GM19467 (cell line): ENCODE measurements around the gene UCKL1.

Experiments
- ATAC-seq: cut with Tn5 transposase; IDR thresholded peaks from one replicate; pipeline ENCODE4 v1.9.1; 2021; ENCODE audit warnings: mild to moderate bottlenecking, moderate library complexity; ENCODE audit not compliant: unreplicated experiment

The UCKL1 gene

DNA sequence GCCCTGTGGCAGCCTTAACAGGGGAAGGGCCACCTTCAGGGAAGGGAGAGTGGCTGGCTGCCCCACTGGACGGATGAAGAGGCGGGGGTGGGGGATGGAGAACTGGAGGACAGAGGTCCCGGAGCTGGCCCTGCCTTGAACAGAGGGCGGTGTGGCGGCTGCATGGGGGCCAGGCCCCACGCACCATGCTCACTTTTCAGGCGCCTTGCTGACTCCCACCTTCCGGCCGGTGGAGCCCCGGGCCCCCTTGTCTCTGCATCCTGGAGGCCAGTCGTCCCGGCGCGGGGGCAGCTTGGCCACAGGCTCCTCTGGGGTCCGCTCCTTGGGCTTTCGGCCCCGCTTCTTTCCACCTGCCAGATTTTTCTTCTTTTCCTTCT lies 3.5 kb upstream of the UCKL1 start:
- no peak for ATAC-seq

DNA sequence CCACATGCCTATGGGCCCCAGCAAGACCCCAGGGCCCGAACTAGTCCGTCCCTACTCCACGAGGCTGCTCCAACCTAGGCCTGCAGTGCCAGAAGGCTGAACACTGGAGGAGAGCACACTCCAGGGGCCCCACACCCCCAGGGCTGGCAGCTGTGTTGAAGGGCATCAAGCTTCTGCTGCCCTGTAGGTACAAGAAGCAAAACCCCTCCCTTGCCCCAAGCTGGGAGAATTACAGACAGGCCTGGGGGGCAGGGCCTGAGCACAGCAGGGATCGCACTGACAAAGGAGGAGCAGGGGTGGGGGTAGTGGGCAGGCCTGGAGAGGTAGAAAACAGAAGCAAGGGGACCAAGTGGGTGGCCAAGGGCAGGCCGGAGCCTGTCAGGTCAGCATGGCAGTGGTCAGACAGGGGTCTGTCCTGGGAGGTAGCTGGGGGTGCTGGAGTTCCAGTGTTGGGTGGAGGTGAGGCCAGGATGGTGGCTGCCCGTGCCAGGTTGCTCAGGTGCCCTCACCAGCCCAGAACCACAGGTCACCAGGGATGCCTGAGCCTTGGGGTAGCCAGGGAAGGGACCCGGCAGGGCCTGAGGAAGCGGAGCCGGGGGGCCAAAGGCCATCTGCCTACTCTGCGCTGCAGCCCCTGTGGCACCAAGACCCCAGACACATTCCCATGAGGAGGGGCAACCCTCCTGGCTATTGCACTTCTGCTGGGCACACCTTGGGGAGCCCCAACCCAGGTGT lies 2.9 kb upstream of the UCKL1 start:
- no peak for ATAC-seq

DNA sequence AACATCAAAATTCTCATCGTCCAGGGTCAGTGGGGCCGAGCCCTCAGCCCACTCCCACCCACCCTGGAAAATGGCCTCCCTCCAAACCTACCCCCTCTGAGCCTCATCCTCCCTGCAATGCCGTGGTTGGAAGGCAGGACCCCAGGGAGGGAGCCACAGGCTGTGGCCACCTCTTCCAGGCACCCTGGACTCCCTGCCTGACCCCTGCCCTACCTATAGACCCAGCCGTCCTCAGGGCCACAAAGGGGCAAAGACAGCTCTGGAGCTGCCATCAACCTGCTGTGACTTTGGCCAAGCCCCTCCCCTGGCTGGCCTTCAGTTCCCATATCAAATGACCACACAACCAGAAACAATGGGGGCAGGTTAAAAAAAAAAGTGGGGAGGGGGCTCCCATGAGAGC lies 2.3 kb upstream of the UCKL1 start:
- no peak for ATAC-seq

DNA sequence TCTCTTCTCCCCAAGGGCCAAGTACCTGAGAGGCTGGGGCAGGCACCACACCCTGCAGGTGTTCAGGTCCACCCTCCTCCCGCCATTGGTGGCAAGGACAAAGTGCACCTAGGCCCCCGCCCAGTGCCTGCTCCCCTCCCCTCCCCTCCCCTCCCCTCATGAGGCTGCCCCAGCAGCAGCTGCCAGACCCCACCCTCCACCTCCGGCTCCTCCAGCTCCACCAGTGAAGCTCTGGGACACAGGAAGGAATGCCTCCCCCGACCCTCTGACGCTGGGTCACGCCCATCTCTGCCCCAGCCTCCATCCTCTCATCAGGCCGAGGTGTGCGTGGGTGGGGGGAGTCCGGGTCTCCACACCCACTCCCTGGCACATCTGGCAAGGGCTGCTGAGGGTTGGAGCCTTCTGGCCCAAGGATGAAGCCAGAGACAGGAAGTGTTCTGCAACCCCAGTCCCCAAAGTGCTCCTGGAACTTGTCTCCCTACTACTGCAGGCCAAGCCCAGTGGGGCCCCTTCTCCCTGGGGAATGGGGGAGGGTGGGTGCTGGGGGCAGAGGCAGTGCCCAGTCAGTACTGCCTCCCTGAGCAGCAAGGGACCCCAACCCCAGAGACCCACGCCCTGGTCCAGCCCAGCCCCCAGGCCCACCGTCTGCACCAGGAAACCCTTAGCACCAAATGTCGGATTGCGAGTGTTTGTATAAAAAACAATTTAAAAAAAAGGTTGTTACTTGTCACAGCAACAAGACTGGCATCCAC lies 1.6 kb upstream of the UCKL1 start:
- no peak for ATAC-seq

DNA sequence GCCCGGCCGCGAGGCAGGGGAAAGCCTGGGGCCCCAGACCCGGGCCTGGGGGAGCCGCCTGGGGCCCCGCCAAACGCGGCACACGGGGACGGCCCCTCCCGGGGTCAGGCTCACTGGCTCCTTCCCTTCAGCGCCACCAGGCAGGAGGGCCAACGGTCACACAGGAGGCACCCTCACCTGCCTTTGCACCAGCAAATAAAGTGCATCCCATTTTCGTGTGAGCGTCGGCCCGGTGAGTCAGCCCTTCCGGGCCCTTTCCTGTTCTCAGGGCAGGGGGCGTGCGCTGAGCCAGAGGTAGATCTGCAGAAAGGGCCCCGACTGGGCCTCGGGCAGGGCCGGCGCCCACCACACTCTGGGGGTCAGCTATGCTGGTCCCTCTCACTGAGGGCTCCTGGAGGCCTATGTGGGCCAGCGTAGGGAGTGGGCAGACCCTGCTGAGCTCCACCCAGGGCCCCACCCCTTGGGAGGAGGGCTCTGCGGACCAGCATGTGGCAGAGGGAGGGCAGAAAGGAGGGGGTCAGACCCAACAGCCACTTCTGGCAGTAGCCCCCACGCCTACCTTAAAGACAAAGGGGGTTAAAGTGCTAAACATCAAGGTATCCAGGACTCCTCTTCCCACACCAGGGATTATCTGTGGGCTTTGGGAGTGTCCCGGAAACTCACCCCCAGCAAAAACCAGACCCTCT lies 931 bp upstream of the UCKL1 start:
- ATAC-seq: no peak

DNA sequence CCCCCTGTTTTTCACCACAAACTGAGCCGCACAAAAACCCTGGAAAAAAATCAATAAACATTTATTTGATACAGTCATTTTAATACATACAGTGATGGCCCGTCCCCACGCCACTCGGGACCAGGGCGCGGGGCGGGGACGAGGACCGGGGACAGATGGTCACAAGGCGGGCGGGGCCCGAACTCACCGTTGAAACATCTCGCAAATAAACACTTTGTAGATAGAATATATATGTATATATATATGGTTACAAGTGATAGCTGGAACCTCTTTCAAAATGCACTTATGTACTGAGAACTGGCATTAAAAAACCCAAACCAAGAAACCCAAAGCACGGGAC lies 418 bp upstream of the UCKL1 start:
- ATAC-seq: no peak

DNA sequence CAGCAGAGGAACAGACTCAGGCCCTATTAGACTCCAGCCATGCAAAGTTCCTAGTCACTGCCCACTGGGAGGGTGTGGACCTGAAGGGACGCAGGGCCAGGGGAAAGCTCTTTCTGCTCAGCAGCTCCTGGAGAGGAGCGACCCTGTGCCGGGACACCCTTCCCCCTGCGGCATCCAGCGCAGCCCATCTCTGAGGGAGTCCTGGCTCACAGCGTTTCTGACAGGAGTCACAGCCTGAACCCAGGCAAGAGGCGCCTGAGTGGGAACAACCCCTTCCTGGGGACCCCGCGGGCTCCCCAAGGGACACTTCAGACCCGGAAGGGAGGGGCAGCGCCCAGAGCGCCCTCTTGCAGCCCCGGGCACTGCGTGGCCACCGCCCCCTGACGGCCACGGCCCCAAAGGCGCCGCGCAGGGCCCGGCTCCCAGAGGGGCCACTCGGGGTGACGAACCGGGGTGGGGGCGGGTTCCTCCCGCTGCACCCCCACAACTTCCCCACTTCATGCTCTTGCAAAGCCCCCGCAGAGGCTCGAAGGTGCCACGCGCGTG lies 862 bp downstream of the UCKL1 start:
- no peak for ATAC-seq

DNA sequence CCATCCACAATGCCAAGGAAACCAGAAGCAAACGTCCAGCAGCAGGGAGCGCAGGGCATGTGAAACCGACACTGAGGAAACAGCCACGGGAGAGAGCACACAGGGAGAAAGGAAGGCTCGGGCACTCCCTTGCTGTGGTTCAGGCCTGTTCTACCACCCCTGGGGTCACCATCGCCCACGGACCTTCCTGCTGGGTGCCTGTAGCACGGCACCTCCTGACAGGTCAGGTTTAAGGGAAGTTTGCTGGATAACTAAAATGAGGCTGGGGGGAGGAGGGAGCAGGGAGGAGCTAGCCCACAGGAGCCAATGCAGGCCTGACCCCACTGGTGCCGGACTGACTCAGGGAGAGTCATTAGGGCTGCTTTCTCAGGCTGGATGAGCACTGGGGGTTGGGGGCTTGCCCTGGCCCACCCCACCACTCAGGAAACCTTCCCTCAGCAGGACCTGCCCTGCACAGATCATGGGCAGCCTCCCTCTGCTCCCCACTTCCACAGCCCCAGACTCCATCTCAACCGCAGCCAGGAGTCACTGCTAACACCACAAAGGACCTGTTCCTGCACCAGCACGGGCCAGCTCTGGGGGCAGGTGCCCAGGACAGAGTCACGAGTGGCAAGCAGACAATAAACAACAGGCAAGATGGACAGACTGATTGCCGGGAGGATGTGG lies 2.3 kb downstream of the UCKL1 start:
- no peak for ATAC-seq

DNA sequence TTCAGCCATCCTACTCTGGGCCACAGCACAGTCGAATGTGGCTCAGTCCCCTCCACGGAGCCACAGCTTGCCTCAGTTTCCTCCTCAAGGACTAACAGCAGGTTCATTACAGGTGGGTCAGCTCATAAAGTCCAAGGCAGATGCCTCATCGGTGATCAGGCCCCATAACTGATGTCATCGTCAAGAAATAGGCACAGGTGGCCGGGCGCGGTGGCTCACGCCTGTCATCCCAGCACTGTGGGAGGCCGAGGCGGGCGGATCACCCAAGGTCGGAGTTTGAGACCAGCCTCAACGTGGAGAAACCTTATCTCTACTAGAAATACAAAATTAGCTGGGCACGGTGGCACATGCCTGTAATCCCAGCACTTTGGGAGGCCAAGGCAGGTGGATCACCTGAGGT lies 3.4 kb downstream of the UCKL1 start:
- no peak for ATAC-seq

DNA sequence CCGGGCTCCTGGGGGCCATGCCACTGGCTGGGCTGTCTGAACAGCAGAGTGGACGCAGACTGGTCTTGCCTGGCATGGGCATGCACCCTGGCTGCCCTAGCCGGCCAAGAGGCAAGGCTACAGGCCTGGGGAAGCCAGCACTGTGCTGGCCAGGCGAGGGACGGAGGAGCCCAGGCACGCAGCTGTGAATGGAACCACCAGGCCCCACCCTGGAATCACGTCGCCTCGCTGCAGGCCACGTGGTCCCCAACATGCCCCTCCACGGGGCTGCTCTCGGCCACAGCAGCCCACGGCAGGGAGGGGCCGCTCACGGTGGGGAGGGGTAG lies 4.0 kb downstream of the UCKL1 start:
- ATAC-seq: no peak

DNA sequence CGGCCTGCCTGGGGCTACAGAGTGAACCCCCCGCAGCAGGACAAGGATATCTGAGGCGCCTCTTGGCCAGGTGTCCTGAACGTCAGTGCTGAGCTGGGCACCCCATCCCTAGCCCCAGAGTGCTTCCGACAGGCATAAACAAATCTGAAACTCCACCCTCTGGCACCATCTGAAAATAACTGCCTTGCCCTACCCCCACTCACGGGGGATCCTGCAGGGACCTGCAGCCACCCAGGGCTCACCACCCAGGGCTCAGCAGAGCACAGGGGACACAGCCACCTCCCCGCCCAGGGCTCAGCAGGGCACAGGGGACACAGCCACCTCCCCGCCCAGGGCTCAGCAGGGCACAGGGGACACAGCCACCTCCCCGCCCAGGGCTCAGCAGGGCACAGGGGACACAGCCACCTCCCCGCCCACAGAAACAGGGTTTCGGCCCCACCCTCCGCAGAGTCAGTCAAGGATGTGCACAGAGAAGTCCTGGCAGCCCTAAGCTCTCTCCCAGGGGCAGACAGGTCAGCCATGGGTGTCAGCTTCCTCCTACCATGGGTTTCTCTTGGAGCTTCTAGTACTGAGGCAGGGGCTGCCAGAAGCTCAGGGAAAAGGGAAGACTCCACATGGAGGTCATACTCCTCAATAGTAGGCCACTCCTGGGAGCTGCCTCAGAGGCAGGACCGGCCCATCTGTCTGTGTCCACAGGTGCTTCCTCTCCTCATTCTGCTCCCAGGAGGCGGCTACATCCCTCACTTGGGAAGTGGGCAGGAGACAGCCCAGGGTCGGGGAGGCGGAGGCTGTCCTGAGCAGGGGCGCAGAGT lies 4.6 kb downstream of the UCKL1 start:
- ATAC-seq: no peak

DNA sequence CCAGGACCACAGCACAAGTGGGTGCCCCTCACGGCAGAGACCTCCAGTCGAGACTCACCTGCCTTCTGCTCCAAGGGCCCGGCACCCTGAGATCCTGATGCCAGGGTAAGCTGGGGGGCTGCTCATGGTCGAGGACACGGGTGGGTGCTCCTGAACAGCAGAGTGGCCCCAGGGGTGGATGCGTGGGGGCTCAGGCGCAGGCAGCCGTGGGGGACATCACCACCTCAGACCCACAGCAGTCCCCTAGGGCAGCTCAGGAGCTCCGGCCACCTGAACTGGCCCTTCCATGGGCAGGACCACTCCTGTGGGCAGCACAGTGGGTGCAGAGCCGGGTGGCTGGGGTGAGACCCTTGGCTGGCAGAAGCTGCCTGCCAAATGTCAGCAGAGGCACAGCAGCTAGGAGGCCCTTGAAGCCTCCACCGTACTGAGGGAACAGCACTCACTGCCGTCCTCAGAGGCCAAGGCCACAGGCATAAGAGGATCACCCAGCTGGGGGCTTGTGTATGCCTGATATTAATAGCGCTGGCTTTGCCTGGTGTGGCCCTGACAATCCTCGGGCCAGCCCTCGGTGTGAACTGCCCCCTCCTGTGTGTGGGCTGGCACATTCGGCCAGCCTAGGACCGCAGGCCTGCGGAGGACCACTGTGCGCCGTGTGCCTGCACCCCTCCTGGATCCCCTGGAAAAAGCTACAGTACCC lies 5.4 kb downstream of the UCKL1 start:
- no peak for ATAC-seq

DNA sequence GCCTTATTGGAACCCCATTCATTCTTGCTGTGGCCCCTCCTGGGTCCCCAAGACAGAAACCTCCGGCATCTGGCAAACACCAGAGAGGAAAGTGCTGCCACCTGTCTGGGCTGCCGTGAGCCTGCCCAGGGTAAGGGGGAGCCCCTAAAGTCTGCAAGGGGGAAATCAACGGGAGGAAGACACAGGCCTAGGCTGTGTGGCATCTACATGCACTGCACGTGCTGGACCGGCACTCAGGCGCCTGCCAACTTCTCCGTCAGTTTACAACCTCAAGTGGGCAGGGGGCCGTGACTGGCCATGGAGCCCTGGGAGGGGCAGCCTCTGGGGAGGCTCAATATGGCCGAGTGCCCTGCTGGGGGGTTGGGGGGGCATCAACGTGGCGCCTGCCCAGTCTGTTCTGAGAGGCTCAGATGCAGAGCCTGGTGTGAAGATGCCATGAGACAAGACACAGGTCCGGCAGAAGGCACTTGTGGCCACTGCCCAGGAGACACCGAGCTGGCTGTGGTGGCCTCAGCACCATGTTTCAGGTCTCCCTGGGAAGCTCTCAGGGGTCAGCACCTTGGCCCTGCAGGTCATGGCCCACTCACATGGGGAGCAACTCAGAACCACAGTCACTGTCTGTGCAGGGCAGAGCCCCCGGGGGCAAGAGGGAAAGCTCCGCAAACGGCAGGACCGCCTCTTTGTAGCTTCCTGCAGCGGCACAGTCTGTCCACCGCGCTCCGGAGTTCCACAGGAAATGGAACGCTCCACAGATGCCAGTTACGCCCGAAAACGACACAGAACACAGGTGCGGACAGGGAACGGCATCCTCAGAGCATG lies 8.4 kb downstream of the UCKL1 start:
- ATAC-seq: no peak

DNA sequence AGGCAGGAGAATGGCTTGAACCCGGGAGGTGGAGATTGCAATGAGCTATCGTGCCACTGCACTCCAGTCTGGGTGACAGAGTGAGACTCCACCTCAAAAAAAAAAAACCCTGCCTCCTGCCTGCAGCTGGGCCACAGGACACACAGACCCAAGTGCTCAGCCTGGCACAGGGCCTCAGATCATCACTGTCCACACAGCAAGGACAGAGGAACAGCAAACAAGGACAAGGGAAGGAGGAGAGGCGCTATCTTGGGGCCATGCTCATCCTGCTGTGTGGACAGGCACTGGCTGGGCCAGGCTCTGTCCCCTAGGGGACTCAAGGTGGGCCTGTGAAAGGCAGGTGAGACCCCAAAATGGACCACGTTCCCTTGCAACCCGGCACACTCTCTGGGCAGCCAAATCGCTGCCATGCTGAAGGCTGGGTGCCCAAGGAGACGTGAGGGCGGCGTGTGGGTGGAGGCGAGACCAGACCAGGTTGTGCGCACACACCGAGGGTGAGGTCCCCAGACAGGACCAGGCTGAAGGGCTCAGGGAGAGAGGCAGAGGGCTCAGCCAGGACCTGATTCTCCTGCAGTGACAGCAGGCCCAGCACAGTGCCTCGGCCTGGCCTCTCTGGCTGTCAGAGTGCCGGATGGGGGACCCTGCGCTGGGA lies 9.1 kb downstream of the UCKL1 start:
- ATAC-seq: no peak

DNA sequence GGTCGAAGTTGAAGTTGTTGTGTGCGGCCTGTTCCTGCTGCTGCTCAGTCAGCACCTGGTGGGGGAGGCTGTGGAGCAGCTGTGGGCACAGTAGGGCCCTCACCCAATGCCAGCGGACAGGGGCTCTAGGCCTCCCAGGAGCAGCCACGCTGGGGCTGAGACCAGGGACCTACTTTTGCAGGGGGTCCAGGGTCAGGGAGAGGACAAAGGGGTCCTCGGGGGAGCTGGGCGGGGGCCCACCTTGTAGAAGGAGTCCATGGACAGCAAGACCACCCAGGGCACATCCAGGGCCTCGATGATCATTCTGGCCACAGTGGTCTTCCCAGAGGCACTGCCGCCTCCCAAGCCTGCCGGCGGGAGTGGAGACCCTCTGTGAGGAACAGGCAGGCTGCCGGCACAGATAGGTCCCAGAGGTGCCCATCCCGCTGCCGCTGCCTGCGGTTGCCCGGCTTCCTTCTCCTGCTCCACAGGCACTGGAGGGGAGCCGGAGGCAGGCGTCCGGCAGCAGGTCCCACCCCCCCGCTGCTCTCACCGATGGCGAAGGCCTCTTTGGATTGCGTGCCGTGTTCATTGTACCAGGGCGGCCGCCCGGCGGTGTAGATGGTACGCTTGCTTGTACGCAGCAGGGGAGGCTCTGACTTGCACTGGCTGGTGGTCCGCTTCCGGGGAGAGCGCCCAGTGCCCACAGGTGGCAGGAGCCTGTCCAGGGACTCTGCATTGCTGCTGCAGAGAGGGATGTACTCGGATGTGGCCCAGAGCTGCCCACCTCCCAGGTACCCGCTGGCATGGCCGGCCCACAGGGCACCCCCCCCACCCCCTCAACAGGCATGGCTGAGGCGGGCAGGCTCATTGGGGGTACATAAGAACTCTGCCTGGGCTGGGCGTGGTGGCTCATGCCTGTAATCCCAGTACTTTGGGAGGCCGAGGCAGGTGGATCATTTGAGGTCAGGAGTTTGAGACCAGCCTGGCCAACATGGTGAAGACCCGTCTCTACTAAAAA lies 10.0 kb downstream of the UCKL1 start:
- no peak for ATAC-seq

DNA sequence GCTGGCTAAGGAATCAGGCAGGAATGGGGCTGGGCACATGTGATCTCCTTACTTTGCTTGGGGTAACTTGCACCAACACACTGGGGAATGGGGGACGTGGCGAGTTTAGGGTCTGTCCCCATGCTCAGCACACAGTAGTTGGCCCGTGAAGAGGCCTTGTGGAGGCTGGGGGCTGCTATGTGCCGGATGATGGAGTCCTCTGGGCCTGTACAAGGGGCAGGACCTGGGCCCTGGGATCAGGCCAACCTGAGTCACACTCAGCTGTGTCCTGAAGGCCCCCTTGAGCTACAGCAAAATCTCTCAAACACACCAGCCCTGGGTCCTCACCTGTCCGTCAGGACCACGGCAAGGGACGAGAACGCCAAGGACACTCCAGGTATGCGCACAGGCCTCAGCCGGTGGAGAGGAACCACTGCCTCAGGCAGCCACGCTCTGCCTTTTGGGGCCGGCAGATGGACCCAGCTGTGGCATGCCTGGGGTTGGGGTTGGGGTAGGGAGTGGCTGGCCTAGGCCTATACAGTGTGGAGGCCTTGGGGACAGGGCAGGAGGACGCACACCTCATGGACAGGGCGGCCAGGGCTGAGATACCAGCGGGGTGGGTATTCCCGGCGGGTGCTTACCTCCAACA lies 11.1 kb downstream of the UCKL1 start:
- no peak for ATAC-seq
